Pulmonary artery endothelial cell (primary cell): ENCODE measurements around the gene HOXD8. TPM values are rescaled to one million over a fixed set of nuclear protein-coding genes. Genes with fewer than 3 reads are reported as not detected.

Source experiments
- DNase-seq: peaks from one replicate; pipeline ENCODE4 v3.0.0-alpha.2; 2011; ENCODE audit warnings: low read depth, low spot score
- total RNA-seq: library from RNA; depleted of rRNA; stranded (reverse); fragments of >200 nt; gene quantifications from 2 replicates; pipeline ENCODE4 v1.2.3, GENCODE V29; 2014

The HOXD8 gene
- total RNA-seq, 1 donor from 2014 or later = not detected

DNA sequence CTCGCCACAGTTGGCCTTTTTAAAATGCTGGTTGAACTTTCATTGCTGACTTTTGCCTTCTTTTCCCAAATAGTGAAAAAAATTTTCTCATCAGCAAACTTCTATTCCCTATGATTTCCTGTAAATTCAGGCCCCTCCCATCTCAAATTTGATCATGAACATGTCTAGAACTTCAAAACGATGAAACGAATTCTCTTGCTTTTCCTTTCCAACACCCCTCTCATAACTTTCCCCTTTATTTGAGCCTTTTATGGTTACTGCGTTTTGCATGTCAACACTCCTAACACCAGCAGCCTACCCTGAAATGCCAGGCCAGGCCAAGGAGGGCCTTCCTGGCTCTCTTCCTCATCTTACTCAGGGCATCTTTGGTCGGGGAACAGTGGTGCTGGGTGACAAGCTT lies 38.6 kb upstream of the HOXD8 start:
- no peak for DNase-seq

DNA sequence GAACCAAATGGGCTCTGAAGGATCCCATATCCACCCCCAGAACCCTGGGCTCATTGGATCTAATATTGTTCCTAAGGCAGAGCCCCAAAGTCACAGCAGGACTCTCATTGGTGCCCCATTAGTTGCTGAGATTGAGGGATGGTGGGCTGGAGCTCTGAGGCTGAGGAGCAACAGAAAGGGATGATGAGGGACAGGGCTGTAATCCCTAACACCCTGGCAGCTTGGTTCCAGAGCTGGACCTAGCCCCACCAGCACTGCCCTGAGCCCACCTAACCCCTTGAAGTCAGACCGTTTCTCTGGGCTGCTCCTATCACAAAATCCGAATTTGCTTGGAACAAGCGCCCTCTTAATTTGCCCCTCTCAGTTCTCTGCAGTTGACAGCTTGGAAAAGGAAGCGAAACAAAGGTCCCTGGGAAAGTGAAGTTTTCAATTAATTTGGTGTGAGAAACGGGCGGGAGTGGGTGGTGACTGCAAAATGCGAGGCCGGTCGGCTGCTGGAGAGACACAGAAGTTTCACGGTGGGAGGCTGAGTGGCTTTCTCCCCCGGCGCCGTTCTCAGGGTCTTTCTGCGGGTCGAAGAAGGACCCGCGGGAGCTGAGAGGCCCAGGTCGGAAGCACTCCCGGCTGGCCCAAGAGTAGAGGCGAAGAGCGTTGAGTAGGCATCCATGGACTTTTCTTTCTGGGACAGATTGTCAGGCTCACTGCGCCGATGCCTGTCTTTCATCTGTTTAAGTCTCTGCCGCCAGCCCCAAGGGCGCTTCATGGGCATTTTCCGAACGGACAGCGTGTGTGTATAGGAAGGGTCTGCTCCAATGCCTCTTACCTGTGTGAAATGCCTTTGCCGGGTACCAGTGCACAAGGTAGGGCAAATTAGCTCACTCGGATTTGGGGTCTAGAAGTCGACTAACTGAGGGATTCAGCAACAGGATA lies 37.9 kb upstream of the HOXD8 start:
- DNase-seq = no peak

DNA sequence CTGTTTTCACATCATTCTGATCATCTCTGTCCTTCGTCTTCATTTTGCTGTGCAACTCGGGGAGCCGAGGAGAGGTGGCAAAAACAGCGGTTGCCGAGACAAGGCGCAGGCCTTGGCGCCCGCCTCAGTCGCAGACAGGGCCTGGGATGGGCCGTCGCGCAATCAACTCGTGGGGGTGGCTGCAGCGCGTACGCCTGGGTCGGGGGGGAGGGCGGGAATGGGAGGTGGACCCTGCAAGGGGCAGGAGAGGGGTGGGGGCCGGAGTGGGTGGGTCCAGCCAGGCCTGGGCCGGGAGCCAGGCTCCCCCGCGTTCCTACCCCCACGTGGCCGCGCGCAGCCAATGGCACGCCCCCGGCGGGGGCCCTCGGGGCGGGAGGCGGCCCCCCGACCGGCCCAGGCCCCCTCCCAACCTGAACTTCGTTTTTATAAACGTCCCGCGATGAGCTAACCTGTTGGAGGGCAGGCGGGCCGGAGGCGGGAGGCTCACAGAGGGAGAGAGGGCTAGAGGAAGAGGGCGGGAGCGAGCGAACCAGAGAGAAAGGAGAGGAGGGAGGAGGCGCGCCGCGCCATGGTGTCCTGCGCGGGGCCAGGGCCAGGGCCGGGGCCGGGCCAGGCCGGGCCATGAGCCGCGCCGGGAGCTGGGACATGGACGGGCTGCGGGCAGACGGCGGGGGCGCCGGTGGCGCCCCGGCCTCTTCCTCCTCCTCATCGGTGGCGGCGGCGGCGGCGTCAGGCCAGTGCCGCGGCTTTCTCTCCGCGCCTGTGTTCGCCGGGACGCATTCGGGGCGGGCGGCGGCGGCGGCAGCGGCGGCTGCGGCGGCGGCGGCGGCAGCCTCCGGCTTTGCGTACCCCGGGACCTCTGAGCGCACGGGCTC lies 37.0 kb upstream of the HOXD8 start, which contains the start of gene HOXD13:
HOXD13 (plus strand) TSS at position 452 of the 875 bp plus-strand sequence; CDS start at position 622, 170 bp downstream.
- DNase-seq = no peak

DNA sequence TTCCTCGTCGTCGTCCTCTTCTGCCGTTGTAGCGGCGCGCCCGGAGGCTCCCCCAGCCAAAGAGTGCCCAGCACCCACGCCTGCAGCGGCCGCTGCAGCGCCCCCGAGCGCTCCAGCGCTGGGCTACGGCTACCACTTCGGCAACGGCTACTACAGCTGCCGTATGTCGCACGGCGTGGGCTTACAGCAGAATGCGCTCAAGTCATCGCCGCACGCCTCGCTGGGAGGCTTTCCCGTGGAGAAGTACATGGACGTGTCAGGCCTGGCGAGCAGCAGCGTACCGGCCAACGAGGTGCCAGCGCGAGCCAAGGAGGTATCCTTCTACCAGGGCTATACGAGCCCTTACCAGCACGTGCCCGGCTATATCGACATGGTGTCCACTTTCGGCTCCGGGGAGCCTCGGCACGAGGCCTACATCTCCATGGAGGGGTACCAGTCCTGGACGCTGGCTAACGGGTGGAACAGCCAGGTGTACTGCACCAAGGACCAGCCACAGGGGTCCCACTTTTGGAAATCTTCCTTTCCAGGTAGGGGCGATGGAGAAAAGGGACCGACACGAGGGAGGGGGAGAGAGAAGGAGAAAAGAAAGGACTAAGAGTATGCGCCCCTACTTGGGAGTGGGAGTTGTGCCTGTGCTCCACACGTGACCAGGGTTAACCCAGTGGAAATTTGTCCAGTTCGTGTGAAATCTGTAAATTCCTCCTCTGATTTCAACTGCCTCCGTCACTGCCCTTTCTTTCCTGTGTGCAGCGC lies 36.2 kb upstream of the HOXD8 start:
- DNase-seq = no peak

DNA sequence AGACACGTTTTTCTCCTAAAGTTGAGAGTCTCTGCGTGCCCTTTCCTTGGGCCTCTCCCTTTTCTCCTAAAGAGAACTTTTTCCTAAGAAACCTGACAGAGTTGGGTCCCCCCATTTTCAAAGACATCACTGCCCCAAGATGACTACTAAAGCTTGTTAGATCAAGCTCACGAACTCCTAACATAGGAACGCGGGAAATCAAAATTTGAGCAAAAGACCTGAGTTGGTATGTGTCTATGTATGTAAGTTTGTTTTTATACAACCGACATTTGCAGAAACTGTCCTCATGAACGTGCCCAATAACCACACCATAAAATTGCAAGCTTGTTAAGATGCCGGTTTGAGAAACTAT lies 35.6 kb upstream of the HOXD8 start:
- DNase-seq = no peak

DNA sequence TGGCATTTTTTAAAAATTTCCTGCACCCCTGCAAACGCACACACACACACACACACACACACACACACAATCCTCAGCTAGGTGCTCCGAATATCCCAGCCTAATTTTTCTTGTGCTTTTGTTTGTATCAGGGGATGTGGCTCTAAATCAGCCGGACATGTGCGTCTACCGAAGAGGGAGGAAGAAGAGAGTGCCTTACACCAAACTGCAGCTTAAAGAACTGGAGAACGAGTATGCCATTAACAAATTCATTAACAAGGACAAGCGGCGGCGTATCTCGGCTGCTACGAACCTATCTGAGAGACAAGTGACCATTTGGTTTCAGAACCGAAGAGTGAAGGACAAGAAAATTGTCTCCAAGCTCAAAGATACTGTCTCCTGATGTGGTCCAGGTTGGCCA lies 35.2 kb upstream of the HOXD8 start:
- DNase-seq = no peak

DNA sequence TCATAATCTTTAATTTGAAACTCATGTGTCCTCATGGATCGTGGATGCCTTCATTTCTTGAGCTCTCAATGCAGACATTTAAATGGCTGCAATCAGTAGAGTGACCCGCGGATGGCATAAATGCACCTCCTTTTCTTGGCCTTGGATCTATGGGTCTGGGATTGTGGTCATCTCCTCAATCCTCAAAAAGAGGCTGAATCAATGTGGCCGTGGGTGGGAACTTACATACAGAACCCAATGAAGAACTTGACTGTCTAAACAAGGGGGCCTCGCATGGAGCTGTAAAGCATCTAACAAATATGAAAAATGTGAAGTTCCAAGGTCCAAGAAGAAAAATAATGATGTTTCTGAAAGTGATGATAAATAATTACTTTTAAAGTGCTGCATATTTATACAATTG lies 34.1 kb upstream of the HOXD8 start:
- DNase-seq = no peak

DNA sequence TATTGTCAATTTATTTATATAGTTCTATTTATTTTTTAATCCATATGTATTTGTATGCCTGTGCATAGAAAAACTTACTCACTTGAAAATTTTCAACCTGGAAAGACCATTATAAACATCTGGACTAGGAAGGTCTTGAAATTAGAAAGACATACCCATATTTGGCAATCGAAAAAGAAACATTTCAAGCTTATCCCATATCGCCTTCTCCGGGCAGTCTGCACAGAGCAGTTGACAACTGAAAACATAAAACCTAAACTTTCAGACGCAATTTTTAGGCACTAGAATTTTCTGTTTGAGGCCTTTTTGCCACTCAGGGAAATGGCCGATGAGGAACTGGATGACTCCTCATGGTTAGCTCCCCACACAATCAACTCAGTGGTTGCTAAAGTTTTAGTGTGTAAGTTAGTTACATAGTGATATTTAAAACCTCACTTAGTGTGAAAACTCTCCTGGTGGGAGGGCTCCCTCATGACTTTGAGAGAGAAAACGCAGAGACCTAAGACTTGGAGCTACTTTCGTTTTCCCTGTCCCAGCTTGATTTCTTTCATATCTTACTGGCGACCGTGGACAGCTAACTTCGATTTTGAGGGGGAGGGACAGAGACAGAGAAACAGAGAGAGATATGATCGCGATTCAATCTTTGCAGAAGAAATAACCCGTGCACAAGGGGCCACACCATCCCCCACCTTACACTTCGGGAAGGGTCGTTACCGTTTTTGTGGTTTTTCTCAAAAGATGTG lies 33.1 kb upstream of the HOXD8 start:
- no peak for DNase-seq

DNA sequence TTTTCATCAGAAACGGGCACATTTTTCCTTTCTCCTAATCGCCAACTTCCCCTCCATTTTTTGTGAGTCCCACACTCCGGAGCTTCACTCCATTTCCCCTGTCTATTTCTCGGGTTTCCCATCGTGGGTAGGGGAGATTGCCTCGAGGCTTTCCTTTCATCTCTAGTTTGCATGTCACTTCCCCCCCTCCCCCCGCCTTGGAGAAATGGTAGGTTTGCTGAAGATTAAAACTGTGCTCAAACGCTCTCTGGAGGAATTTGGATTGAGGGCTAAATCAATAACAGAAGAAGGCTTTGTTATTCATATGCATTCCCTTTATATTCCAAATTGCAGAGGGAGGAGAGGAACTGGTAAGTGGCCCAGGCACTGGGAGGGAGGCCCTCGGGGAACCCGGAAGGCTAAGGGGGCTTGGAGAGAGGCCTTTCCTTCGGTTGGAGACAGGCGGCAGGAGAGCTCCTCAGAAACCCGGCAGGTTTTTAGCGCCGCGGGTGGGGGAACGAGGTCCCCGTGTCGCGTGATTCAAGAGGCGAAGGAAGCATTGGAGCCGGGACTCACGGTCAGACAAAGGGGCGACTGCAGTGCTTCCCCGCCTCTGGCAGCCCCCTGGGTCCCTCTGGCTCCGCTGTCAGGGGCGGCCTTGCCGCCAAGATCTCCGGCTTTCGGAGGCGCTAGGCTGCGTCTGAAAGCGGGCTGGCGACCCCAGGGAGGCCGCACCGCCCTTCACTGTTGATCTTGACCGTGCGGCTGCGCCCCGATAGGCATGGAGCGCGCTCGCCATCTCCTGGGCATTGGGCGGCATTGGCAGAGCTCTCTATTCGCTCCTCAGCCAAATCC lies 32.3 kb upstream of the HOXD8 start:
- DNase-seq = peak; percentile 17

DNA sequence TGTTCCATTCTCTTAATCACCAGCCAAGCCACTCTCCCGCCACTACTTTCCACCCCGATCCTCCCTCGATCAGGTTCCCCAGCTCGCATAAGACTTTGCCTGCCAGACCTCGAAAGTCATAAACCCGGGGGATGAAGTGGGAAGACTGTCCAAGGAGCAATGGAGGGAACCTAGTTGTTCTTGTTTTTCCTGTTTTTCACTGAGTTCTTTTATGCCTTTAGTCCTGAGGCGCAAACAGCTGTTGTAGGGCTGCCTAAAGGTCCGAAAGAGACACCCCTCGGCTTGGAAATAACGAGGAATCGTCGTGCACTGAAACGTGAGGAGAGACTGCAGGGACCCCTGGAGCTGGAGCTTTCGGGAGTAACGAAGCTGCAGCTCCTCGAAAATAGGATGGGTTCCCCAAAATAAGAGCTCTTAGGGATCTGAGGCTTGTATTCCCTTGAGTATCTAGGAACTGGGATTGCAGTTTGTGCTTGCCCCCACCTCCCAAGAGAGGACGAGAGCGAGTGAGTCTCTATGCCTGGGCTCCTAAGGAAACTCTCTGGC lies 31.6 kb upstream of the HOXD8 start:
- no peak for DNase-seq

DNA sequence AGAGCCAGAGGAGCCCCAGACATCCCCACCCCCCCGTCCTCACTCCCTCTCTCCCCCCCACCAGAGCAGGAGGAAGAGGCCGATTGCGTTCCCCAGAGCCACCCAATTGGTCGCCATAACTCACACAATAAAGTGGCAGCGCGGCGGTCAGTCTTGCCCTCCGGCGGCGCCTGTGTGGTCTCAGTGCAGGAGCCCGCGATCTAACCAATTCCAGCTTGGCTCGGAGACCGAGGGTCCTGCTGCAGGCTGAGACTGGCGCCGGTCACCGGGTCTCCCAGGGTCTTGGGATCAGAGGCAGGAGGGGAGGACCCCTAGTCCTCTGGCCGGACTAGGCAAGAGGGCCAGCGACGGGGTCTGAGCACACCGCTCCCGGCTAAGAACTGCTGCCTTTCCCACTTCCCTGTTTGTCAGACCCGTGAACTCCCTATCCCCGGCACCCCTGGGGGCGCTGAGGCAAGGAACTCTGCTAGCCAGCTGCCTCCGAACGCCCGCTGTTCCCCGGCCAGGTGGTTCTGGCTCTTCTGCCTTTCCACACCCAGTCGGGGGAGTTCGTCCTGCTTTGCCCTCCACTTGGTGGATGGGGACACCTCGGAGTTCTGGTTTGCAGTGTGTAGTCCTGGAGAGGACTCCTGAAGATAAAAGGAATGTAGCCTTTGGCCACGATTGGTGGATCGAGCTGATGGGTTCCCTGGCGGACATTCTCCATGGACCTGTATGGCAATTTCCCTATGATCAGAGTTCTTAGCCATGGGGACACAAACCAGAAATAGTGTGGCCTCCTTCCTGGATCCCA lies 30.9 kb upstream of the HOXD8 start:
- no peak for DNase-seq

DNA sequence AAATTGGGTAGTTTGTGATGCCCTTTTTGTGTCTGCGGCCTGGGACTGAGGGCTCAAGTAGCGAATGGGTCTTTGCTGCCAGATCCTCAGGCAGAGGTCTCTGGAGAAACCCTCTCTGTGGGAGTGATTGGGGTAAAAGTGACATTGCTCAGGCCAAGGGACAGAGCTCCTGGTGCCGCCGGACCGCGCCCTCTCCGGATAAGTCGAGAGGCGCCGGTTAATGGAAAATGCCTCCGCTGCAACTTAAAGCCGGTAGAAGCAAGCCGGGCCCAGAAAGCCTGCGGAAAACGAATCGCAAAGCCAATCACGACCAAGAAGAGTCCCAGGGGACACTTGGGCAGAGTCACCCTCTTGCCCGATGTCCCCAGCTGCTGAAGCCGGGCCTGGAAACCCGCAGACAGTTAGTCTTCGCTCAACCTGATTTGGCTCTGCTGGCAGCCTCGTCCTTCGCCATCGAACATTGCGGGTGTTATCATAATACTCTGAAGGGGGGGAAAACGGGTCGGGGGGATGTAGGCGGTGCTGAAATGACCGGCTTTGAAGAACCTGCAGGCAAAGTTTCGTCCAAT lies 30.3 kb upstream of the HOXD8 start:
- DNase-seq = no peak

DNA sequence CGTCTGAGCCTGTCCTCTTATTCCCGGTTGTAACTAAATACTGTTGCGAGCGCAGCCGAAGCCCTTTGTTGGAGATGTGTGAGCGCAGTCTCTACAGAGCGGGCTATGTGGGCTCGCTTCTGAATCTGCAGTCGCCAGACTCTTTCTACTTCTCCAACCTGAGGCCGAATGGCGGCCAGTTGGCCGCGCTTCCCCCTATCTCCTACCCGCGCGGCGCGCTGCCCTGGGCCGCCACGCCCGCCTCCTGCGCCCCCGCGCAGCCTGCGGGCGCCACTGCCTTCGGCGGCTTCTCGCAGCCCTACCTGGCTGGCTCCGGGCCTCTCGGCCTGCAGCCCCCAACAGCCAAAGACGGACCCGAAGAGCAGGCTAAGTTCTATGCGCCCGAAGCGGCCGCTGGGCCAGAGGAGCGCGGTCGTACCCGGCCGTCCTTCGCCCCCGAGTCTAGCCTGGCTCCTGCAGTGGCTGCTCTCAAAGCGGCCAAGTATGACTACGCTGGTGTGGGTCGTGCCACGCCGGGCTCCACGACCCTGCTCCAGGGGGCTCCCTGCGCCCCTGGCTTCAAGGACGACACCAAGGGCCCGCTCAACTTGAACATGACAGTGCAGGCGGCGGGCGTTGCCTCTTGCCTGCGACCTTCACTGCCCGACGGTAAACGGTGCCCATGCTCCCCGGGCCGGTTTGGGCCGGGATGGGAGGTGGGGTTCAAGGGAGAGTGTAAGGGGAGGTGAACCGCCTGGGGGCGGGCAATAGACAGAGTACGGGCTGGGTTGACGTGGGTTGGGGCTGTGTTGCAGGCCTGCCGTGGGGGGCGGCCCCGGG lies 29.6 kb upstream of the HOXD8 start, which contains the start of gene HOXD12:
HOXD12 (plus strand) TSS at position 68 of the 819 bp plus-strand sequence; CDS start at position 75, 7 bp downstream.
- no peak for DNase-seq

DNA sequence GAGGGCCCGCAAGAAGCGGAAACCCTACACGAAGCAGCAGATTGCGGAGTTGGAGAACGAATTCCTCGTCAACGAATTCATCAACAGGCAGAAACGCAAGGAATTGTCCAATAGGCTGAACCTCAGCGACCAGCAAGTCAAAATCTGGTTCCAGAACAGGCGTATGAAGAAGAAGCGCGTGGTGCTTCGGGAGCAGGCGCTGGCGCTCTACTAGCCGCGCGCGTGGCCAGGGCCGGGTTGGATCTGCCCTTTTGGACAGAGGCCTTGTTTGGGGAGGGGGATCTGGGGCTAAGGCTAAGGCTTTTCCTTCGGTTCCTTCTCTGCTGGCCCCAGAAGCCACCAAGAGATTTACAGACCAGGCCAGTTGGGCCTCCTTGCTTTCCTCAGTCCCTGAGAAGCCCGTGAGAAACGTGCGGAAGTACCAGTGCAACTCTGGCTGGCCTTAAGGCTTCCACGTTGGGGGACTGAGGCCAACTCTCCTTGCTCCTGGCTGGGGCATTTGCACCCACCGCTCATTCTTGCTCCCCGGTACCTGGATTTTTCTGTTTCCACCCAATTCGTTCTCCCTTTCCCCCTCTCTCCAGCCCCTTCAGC lies 28.9 kb upstream of the HOXD8 start:
- DNase-seq = no peak

DNA sequence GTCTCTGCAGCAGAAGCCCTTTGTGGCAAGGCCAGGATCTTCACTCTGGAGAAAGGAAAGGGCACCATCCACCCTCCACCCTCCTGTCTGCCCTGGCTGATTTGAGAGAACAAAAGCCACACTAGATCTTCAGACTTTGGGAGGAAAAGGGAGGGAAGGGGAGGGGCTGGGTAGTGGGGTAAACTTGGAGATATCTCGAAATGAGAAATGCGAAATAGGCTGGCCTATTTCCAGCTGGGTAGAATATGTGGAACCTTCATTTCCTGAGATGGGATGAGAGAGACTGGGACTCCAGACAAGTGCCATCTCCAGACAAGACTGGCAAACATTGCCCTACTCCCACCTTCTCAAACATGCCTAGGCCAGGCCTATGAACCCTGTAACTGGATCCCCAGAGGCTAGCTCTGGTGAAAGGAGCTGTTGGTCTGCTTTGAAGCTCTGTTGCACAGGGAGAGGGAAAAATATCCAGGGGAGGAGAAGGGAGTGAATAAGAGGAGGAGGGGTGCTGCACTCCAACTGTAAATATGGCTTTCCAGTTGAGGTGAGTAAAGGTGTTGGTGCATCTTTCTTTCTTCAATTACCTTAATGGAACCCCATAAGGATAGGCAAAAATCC lies 28.2 kb upstream of the HOXD8 start:
- no peak for DNase-seq

DNA sequence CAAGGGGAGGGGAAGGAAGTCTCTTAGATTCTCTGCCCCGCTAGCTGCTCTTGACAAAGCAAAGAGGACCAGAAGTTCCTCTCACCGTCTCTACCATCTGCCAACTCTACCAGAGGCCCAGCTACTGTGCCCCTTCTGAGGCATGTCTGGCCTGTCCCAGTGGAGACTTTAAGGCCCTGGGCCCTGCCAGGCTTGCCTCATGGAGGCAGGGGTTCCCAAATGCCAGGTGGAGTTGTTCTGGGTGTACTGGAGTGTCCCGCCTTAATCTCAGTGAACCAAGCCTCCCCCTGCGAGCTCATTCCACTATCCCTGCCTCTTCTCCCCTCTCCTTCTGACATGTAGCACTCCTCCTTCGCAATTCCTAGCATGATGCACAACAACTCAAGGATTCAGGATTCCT lies 27.7 kb upstream of the HOXD8 start:
- DNase-seq = no peak
